NOMO-1 treated with DMSO at 0.1 percent for 48 hours (cell line): ENCODE data around the gene GFOD1.

Source experiments
- DNase-seq: peaks from one replicate; lab custom pipeline; 2025; ENCODE audit not compliant: unreplicated experiment; lab: John Stamatoyannopoulos, UW

Gene GFOD1

GRCh38 chr6:13383328-13384163 is 103.9 kb downstream of the GFOD1 start:
- DNase-seq, result no peak

GRCh38 chr6:13380761-13381160 is 106.6 kb downstream of the GFOD1 start:
- DNase-seq, result no peak

- no peak for DNase-seq
Measured at GRCh38 chr6:13378669-13379590, 108.5 kb downstream of the GFOD1 start.

DNA sequence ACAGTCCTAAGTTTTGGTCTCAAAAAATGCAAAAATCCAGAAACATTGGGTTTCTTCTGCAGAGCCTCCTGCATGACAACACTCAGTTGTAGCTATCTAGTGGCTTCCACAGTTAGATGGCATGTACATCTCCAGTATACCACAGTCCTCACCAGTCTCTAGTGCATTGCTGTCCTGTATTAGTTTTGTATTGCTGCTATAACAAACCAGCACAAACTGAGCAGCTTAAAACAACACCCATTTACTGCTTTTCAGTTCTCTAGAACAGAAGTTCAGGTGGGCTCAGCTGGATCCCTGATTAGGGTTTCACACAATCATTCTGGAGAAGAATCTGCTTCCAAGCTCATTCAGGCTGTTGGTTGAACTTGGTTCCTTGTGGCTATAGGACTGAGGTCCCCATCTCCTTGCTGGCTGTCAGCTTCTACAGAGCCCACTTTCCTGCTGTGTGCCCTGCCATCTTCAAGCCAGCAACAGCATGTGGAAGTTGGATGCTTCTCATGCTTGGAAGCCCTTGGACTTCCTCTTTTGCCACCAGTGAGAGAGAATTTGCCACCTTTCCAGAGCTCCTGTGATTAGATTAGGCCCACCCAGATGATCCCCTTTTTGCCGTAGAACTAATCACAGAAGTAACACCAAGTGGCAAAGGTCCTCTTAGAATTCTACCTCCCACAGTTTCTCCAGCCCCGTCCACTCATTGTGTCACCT is 110.2 kb downstream of the GFOD1 start:
- DNase-seq, result no peak

DNA sequence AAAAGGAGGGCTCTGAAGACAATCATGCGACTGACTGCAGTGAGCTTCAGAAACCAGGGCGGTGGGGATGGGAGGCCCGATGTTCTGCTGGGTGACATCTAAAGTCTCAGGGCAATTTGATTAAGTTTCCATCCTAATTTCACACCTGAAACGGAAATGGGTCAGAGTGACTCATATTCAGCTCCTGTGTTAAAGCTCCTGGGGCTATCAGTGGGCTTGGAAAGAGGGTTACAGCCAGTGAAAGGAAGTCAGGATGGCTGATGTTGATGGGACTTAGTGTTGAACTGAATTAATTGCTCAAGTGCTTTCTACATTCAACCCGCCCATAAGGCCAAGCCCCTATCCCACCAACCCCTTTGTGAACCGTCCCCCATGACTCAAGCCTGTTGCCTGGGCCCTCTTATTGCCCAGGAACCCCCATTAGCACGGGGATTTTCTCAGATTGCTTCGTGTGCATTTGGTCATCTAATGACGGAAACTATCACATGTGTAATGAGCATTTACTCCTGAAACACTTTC is 112.0 kb downstream of the GFOD1 start:
- DNase-seq, result no peak

GRCh38 chr6:13373919-13374318 is 113.5 kb downstream of the GFOD1 start:
- DNase-seq, result no peak

DNA sequence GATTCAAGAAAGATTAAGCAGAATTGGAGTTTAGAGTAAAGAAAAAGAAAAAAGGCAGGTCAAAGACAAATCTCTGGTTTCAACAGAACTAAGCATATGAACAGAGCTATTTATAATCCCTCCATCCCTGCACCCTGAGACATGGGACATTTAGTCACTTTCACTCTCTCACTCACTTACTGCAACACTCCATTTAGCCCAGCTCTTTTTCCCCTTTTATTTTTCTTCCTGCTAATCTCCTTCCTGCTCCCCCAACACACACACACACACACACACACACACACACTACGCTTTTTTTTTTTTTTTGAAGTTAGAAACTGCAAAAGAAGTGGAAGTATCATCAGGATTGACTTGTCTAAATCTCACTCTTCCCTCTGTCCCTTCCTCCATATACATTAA is 113.9 kb downstream of the GFOD1 start:
- no peak for DNase-seq

GRCh38 chr6:13372688-13373487 is 114.5 kb downstream of the GFOD1 start:
- no peak for DNase-seq

- DNase-seq, result no peak
Measured at GRCh38 chr6:13372076-13372475, 115.3 kb downstream of the GFOD1 start.

- DNase-seq, result no peak
Measured at GRCh38 chr6:13371421-13372072, 115.9 kb downstream of the GFOD1 start.

GRCh38 chr6:13370623-13371022 is 116.8 kb downstream of the GFOD1 start:
- DNase-seq, result no peak

DNA sequence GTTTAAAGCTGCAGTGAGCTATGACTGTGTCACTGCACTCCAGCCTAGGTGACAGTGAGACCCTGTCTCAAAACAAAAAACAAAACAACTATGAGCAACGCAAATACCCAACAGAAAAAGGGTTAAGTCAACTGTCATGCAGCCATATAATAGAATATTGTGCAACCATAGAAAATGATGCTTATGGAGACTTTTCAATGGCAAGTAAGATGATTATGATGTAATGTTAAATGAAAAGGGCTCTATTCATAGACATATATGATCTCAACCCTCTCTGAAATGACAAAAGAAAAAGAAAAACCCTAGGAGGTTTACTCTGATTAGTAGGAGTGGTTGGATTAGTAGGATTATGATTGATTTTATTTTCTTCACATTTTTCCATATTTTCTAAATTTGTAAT is 117.8 kb downstream of the GFOD1 start:
- no peak for DNase-seq

DNA sequence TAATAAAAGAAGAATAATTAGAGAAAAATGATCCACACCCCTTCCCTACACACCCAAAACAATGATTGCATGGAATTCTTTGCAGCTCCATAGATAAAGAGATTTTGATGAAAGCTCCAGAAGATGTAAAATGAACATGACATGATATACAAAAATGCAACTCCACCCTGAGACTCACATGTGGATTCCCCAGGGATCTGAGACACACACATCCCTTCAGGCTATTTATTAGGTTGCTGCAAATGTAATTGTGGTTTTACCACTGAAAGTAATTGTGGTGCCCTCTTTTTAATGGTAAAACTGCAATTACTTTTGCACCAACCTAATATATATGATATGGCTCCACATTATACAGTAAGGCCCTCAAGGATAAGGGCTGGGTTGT is 118.7 kb downstream of the GFOD1 start:
- DNase-seq, result no peak

DNA sequence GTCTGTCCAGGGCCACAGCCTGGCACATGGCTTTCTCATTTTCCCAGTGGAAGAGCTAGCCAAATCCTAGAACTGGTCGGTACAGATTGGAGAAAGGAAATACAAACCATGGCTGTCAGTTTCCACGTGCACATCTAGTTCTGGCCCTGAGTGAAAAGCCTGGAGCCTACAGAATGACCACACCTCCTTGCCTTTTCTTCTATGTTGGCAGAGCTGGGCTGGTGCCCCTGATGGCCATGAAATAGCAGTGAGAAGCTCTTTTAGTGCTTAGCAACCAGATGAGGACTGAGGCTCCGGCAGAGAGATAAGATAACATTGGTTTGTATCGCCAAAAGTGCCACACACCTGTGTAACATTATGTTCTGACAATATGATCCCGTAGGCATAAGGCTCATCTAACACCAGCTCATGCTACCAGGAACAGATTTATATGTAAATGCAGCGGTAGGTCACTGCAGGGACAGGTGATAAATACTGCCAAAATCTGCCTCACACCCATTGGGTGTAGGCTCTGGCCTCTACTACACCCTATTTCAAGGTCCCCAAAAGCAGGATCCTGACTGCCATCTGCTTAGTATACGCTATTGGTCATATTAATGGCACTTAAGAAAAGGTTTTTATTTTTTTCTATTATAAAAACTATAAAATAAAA is 119.2 kb downstream of the GFOD1 start:
- DNase-seq, result no peak

DNA sequence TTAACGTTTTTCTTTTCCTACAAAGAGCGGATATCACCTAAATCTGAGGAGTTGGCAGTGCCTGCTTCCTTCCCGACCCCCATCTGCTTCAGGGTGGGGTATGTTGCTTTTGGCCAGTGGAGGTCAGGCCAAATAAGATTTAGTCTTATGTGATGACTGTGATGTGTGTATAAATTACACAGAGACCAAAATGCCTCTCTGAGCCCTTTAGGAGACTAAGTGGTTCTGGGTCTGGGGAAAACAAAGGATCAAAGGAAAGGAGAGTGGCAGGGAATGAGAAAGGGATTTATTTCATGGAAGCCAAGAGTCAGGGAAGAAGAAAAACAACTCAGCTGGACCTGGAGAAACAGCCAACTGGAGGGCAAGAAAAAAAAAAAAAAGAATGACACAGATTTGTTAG is 120.0 kb downstream of the GFOD1 start:
- no peak for DNase-seq

DNA sequence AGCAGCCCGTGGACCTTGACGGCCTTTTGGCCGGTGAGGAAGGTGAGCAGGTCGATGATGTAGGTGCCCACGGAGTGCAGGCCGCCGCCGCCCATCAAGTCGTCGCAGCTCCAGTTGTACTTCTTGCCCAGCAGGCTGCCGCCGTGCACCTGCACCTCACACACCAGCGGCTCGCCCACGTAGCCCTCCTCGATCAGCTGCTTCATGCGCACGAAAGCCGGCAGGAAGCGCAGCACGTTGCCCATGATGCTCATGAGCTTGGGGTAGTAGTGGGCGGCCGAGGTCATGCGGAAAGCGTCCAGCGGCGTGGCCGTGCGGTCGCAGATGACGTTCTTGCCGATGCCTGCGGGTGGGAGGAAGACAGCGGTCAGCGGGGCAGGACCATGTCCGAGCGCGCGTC is 122.1 kb downstream of the GFOD1 start:
- DNase-seq, result no peak

- DNase-seq, result no peak
Measured at GRCh38 chr6:13364842-13365241, 122.6 kb downstream of the GFOD1 start.

- no peak for DNase-seq
Measured at GRCh38 chr6:13362412-13362811, 125.0 kb downstream of the GFOD1 start.
